CD4-positive, alpha-beta T cell treated with Interleukin-6 at 100 ng/mL for 8 hours (primary cell): ENCODE data around the gene G2E3.
"Not testable (repeated sequence)": the region's sequence is repeated elsewhere in the genome, so short reads cannot be mapped to it uniquely, and the experiment has no call there.

Source experiments
- DNase-seq: peaks from one replicate; pipeline ENCODE4 v3.0.0-alpha.2; 2020; ENCODE audit warnings: mixed read lengths, low spot score

The G2E3 gene

GRCh38 chr14:30564235-30564867 lies 5.4 kb downstream of the G2E3 start:
- DNase-seq: no peak

GRCh38 chr14:30564868-30565248 lies 5.9 kb downstream of the G2E3 start:
- DNase-seq: no peak

GRCh38 chr14:30569216-30569902 lies 10.4 kb downstream of the G2E3 start:
- no peak for DNase-seq

- DNase-seq: no peak
Measured at GRCh38 chr14:30569903-30570226, 10.9 kb downstream of the G2E3 start.

DNA sequence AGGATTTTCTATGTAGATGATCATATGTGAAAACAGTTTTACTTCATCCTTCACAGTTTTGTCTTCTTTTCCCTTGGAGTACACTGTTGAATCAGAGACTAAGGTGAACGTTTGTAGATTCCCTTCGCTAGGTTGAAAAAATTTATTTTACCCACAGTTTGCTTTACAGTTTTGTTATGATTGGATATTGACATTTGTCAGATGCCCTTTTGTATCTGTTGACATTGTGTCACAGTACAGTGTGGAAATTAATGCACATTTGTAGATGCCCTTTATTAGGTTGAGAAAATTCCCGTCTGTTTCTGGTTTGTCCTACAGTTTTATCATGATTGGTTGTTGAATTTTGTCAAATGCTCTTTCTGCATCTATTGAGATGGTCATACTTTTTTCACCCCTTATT lies 13.3 kb downstream of the G2E3 start:
- DNase-seq: no peak

DNA sequence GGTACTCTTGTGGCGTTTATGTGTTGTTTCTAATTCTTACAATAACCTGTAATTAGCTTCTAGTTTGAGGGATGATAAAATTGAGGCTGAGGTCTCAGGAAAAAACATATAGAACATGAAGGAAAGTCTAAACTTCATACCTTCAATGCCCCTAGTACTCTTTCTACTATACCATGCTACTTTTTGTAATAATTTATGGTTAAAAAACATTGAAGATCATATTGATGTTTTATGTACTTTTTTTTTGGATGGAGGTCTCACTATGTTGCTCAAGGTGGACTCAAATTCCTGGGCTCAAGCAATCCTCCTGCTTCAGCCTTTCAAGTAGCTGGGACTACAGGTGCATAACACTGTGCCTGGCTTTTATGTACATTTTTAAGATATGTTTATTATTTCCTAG lies 13.8 kb downstream of the G2E3 start:
- no peak for DNase-seq

GRCh38 chr14:30573226-30573814 lies 14.4 kb downstream of the G2E3 start:
- no peak for DNase-seq

DNA sequence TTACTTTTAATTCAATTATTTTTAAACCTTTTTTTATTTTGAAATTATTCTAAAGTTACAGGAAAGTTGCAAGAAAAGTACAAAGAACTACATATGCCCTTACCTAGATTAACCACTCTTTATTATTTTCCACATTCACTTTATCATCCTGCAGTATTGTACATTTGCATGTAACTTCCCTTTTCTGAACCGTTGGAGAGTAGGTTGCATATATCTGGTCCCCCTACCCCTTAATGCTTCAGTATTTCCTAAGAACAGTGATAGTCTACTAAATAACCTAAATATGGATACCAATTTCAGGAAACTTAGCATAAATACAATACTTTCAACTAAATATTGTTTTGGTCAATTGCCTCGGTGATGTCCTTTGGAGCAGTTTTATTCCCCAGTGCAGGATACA lies 15.0 kb downstream of the G2E3 start:
- no peak for DNase-seq

DNA sequence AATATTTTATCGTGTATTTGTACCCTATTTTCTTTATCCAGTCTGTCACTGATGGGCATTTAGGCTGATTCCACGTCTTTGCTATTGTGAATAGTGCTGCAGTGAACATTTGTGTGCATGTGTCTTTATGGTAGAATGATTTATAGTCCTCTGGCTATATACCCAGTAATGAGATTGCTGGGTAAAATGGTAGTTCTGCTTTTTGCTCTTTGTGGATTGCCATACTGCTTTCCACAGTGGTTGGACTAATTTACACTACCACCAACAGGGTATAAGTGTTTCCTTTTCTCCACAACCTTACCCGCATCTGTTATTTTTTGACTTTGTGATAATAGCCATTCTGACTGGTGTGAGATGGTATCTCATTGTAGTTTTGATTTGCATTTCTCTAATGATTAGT lies 15.8 kb downstream of the G2E3 start:
- not testable (repeated sequence) for DNase-seq

GRCh38 chr14:30576333-30576732 lies 17.4 kb downstream of the G2E3 start:
- DNase-seq: not testable (repeated sequence)

DNA sequence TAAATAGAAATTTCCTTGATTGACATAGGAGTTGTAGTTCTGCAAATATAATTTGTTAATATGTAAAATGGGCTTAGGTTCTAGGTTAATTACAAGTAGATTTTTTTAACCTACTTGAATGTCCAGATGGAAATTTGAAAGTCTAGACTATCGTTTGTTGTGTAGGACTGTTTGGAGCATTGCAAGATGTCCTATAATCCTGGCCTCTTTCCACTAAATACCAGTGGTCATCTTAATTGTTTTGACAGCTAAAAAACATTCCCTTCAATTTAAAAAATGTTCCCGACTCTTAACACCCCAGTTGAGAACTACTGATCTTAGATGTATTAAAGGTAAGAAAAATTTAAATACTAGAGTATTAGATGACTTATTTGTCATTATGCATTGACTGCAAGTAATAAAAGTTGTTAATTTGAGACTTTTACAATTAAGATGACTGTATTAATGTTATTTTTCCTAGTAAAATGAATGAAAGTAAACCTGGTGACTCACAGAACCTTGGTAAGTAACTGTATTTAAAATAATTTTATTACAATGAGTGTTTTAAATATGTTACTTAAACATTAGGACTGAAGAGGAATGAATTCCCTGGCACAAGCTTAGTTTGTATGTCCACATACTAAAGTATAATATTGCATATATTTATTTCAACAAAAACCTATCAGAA lies 21.8 kb downstream of the G2E3 start:
- DNase-seq: no peak

DNA sequence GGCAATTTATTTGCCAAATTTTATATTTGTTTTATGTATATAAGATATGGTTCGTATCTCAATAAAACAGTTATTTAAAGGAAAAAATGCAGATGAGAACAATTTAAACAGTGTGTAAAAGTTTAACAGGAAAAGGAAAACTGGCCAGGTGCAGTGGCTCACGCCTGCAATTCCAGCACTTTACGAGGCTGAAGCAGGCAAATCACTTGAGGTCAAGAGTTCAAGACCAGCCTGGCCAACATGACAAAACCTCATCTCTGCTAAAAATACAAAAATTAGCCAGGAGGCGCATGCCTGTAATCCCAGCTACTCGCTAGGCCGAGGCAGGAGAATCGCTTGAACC lies 22.3 kb downstream of the G2E3 start:
- no peak for DNase-seq

GRCh38 chr14:30582376-30582775 lies 23.4 kb downstream of the G2E3 start:
- no peak for DNase-seq

DNA sequence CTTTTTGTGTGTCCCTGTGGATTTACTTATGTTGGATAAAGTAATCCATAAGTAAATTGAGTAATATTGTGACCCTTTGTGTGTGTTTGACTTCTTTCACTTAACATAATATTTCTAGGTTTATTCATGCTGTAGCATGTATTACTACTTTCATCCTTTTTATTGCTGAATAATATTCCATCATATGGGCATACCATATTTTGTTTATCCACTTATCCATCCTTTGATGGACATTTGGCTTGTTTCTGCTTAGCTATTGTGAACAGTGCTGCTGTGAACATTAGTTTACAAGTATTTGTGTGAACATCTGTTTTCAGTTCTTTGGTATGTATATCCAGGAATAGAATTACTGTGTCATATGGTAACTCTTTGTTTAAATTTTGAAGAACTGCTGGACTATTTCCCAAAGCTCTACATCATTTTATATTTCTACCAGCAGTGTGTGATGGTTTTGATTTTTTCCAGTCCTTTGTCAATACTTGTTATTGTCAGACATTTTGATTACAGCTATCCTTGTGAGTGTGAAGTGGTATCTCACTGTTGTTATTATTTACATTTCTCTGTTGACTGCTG lies 25.2 kb downstream of the G2E3 start:
- DNase-seq: no peak

- no peak for DNase-seq
Measured at GRCh38 chr14:30585204-30585603, 26.2 kb downstream of the G2E3 start.

- DNase-seq: no peak
Measured at GRCh38 chr14:30587141-30587540, 28.2 kb downstream of the G2E3 start.

DNA sequence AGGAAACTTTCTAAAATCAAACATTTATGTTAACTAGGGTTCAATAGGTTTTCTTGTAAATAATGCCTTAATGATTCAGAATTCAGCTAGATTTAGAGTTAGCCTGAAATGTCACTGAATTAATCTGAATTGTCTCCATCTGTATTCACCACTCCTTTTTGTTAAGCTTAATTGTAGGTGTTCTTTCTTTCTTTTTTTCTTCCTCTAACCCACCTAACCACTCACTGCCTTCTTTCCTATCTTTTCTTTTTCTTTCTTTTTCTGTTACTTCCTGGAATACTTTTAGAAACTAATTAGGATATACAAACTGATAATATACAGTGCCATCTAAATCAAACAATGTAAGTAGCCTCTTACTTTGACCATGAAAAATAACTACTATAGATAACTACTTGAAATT lies 29.9 kb downstream of the G2E3 start:
- DNase-seq: no peak

DNA sequence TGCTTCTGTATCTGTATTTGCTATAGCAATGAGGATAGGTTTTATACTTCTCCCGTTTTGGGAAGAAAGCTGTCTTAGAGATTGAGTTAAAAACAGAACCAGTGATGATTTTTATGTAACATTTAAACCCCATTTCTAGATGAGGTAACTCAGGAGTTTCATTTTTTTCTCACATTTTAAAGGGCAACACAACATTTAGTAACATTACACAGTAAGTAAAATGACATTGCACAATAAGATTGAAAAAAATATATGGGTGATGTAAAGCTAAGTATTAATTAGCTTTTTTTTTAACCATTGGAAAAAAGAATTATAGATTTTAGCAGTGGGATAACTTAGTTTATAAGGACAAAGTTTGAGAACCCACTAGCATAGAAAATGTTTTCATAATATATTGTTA lies 38.0 kb downstream of the G2E3 start:
- no peak for DNase-seq

DNA sequence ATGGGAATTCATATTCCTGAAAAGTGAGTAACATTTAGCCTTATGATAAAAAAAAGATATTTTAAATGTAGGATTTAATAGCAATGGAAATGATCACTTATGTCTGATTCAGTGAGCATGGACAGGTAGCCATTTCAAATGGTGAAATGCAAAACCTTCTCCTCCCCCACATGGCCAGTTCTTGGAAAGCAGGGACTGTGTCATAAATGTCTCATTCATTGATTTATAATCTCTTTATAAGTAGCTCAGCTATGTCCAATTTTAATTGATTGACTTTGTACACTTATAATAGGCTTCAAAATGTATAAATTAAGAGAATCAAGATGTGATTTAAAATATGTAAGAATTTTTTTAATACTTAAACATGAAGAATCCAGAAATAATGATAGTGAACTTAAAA lies 38.5 kb downstream of the G2E3 start:
- DNase-seq: no peak

GRCh38 chr14:30600922-30601918 lies 42.3 kb downstream of the G2E3 start:
- DNase-seq: no peak

DNA sequence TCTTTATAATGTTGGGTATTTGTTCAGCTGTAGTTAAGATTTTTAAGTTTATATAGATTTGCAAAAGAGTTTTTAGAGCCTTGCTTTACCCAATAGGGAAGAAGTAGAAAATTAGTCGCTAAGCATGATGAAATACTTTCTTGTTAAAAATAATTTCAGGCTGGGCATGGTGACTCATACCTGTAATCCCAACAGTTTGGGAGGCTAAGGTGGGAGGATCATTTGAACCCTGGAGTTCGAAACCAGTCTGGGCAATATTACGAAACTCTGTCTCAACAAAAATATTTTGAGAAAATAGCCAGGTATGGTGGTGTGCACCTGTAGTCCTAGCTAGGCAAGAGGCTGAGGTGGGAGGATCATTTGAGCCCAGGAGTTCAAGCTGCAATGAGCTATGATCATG lies 44.4 kb downstream of the G2E3 start:
- DNase-seq: no peak

GRCh38 chr14:30604696-30605095 lies 45.7 kb downstream of the G2E3 start:
- DNase-seq: not testable (repeated sequence)
